ENCODE measurements around the gene ATP5PB. TPM values are rescaled to one million over a fixed set of nuclear protein-coding genes. Genes with fewer than 3 reads are reported as not detected.

ATP5PB gene
- total RNA-seq, 1 donor from 2014 or later: 142 TPM

GRCh38 chr1:111407301-111407700 lies 42.0 kb upstream of the ATP5PB start:
- no peak overlapping the region for H3K4me3 ChIP-seq
- H3K27ac ChIP-seq: no peak overlapping the region
- no peaks in the 10 kb centered on the region for H3K27me3 ChIP-seq
- intact Hi-C loops (cut with DNase I): no loop called here
- no peaks in the 10 kb centered on the region for H3K36me3 ChIP-seq
- H3K9me3 ChIP-seq: no peaks in the 10 kb centered on the region
- TF ChIP-seq CTCF (IDR thresholded peaks at IDR 0.05): no peak
- peak in 1 of 2 donors; percentile 22 for DNase-seq (ENCODE audit: extremely low spot score in 2 of 2)
- no peaks in the 10 kb centered on the region for H3K4me1 ChIP-seq

- no peak for TF ChIP-seq CTCF (IDR thresholded peaks at IDR 0.05)
- TF ChIP-seq POLR2A (IDR thresholded peaks at IDR 0.05): no peak
- TF ChIP-seq POLR2AphosphoS5 (IDR thresholded peaks at IDR 0.05; ENCODE audit: insufficient read depth in 1 of 2, low read depth in 1 of 2): no peak
- H3K27me3 ChIP-seq: no peaks in the 10 kb centered on the region
- H3K9me3 ChIP-seq: no peaks in the 10 kb centered on the region
- H3K4me3 ChIP-seq: no peak overlapping the region
- H3K4me1 ChIP-seq: no peaks in the 10 kb centered on the region
- intact Hi-C loops (cut with DNase I): no loop called here
- H3K27ac ChIP-seq: no peak overlapping the region
- DNase-seq (ENCODE audit: extremely low spot score in 2 of 2): no peak
- H3K36me3 ChIP-seq: no peaks in the 10 kb centered on the region
Observed at GRCh38 chr1:111412839-111413238, 36.4 kb upstream of the ATP5PB start.

GRCh38 chr1:111414756-111415155 lies 34.5 kb upstream of the ATP5PB start:
- Histone ChIP-seq H3K9me3 (no peaks in the 10 kb centered on the region), H3K4me3 (no peak overlapping the region), H3K27ac (no peak overlapping the region), H3K27me3 (no peaks in the 10 kb centered on the region), H3K4me1 (no peaks in the 10 kb centered on the region), H3K36me3 (no peaks in the 10 kb centered on the region)
- intact Hi-C loops (cut with DNase I): no loop called here
- no peak for TF ChIP-seq POLR2A (IDR thresholded peaks at IDR 0.05)
- no peak for TF ChIP-seq CTCF (IDR thresholded peaks at IDR 0.05)
- TF ChIP-seq POLR2AphosphoS5 (IDR thresholded peaks at IDR 0.05; ENCODE audit: insufficient read depth in 1 of 2, low read depth in 1 of 2): no peak
- DNase-seq (ENCODE audit: extremely low spot score in 2 of 2): no peak

GRCh38 chr1:111415461-111415860 lies 33.8 kb upstream of the ATP5PB start:
- DNase-seq (ENCODE audit: extremely low spot score in 2 of 2): no peak
- no peaks in the 10 kb centered on the region for H3K9me3 ChIP-seq
- no peaks in the 10 kb centered on the region for H3K4me1 ChIP-seq
- no peak overlapping the region for H3K27ac ChIP-seq
- H3K27me3 ChIP-seq: no peaks in the 10 kb centered on the region
- intact Hi-C loops (cut with DNase I): no loop called here
- no peak overlapping the region for H3K4me3 ChIP-seq
- TF ChIP-seq POLR2AphosphoS5 (IDR thresholded peaks at IDR 0.05; ENCODE audit: insufficient read depth in 1 of 2, low read depth in 1 of 2) (no peak), POLR2A (IDR thresholded peaks at IDR 0.05) (no peak), CTCF (IDR thresholded peaks at IDR 0.05) (no peak)
- H3K36me3 ChIP-seq: no peaks in the 10 kb centered on the region

- DNase-seq (ENCODE audit: extremely low spot score in 2 of 2): no peak
- no peaks in the 10 kb centered on the region for H3K36me3 ChIP-seq
- H3K27ac ChIP-seq: no peak overlapping the region
- H3K27me3 ChIP-seq: no peaks in the 10 kb centered on the region
- no peak overlapping the region for H3K4me3 ChIP-seq
- no peaks in the 10 kb centered on the region for H3K9me3 ChIP-seq
- intact Hi-C loops (cut with DNase I): no loop called here
- TF ChIP-seq POLR2A (IDR thresholded peaks at IDR 0.05) (no peak), POLR2AphosphoS5 (IDR thresholded peaks at IDR 0.05; ENCODE audit: insufficient read depth in 1 of 2, low read depth in 1 of 2) (no peak), CTCF (IDR thresholded peaks at IDR 0.05) (no peak)
- H3K4me1 ChIP-seq: no peaks in the 10 kb centered on the region
Observed at GRCh38 chr1:111417755-111418154, 31.5 kb upstream of the ATP5PB start.

Data from vagina (tissue), 2 donors.